Parathyroid adenoma (tissue), 2 donors: ENCODE data around the gene PLP2.
"Not testable (repeated sequence)": the region's sequence is repeated elsewhere in the genome, so short reads cannot be mapped to it uniquely, and the experiment has no call there.

Experiments used
- H2AFZ ChIP-seq: fragments of 300-600 bp; sonication (generic); one replicate; pipeline ENCODE4 v1.7.0; 2017; ENCODE audit warnings: antibody characterized with exemption, mild to moderate bottlenecking
- H3K27ac ChIP-seq: fragments of 300-600 bp; sonication (generic); one replicate; pipeline ENCODE4 v1.7.0; 2017
- H3K27me3 ChIP-seq: fragments of 300-600 bp; sonication (generic); one replicate; pipeline ENCODE4 v1.7.0; 2017; ENCODE audit warnings: low read length; ENCODE audit not compliant: control insufficient read depth, insufficient read depth
- H3K36me3 ChIP-seq: fragments of 300-600 bp; sonication (generic); one replicate; pipeline ENCODE4 v1.7.0; 2017; ENCODE audit warnings: low read length; ENCODE audit not compliant: control insufficient read depth, insufficient read depth
- H3K4me1 ChIP-seq: fragments of 300-600 bp; sonication (generic); one replicate; pipeline ENCODE4 v1.7.0; 2017; ENCODE audit warnings: control low read depth
- H3K4me2 ChIP-seq: fragments of 300-600 bp; sonication (generic); one replicate; pipeline ENCODE4 v1.7.0; 2017; ENCODE audit warnings: low read length
- H3K4me3 ChIP-seq: fragments of 300-600 bp; sonication (generic); one replicate; pipeline ENCODE4 v1.7.0; 2017; ENCODE audit warnings: low read depth, low read length
- H3K79me2 ChIP-seq: fragments of 300-600 bp; sonication (generic); one replicate; pipeline ENCODE4 v1.7.0; 2017; ENCODE audit warnings: control low read depth
- H3K9ac ChIP-seq: fragments of 300-600 bp; sonication (generic); one replicate; pipeline ENCODE4 v1.7.0; 2017; ENCODE audit warnings: mild to moderate bottlenecking
- H3K9me3 ChIP-seq: fragments of 300-600 bp; sonication (generic); one replicate; pipeline ENCODE4 v1.7.0; 2017; ENCODE audit warnings: low read length; ENCODE audit not compliant: control insufficient read depth
- CTCF ChIP-seq: fragments of 300-600 bp; sonication (generic); IDR thresholded peaks from one replicate; pipeline ENCODE4 v1.7.0; 2017; ENCODE audit warnings: antibody characterized with exemption, mild to moderate bottlenecking
- donor health status: primary hyperparathyroidism.

Gene PLP2

GRCh38 chrX:49147282-49147681, 24.4 kb upstream of the PLP2 start:
- no peak for TF ChIP-seq CTCF

GRCh38 chrX:49147936-49148335, 23.8 kb upstream of the PLP2 start:
- H3K9ac ChIP-seq: no peak overlapping the region
- no peak for TF ChIP-seq CTCF
- H3K36me3 ChIP-seq: no peaks in the 10 kb centered on the region
- H3K79me2 ChIP-seq: no peaks in the 10 kb centered on the region
- H2AFZ ChIP-seq: no peak overlapping the region
- no peaks in the 10 kb centered on the region for H3K9me3 ChIP-seq
- no peak overlapping the region for H3K4me2 ChIP-seq
- H3K27ac ChIP-seq: no peak overlapping the region
- no peaks in the 10 kb centered on the region for H3K4me1 ChIP-seq
- H3K4me3 ChIP-seq: no peak overlapping the region
- H3K27me3 ChIP-seq: no peaks in the 10 kb centered on the region

More at GRCh38 chrX:49147282-49147681, 24.4 kb upstream of the PLP2 start:
- Histone ChIP-seq H2AFZ (no peak overlapping the region), H3K9ac (no peak overlapping the region), H3K27ac (no peak overlapping the region), H3K4me2 (no peak overlapping the region), H3K27me3 (no peaks in the 10 kb centered on the region), H3K9me3 (no peaks in the 10 kb centered on the region), H3K4me1 (no peaks in the 10 kb centered on the region), H3K79me2 (no peaks in the 10 kb centered on the region), H3K36me3 (no peaks in the 10 kb centered on the region), H3K4me3 (no peak overlapping the region)

- H3K27ac ChIP-seq, H3K4me2 ChIP-seq, H3K4me1 ChIP-seq, H3K36me3 ChIP-seq, H3K79me2 ChIP-seq, H3K9me3 ChIP-seq, H3K4me3 ChIP-seq, H3K9ac ChIP-seq, H2AFZ ChIP-seq, H3K27me3 ChIP-seq: not testable (repeated sequence)
Measured at GRCh38 chrX:49148390-49149100, 23.2 kb upstream of the PLP2 start.

- not testable (repeated sequence) for H3K4me1 ChIP-seq, H3K9ac ChIP-seq, H3K9me3 ChIP-seq, H2AFZ ChIP-seq, H3K27ac ChIP-seq, H3K36me3 ChIP-seq, H3K27me3 ChIP-seq, H3K79me2 ChIP-seq, H3K4me3 ChIP-seq, H3K4me2 ChIP-seq
Measured at GRCh38 chrX:49149291-49149690, 22.4 kb upstream of the PLP2 start.

GRCh38 chrX:49153467-49153866, 18.2 kb upstream of the PLP2 start:
- Histone ChIP-seq H3K4me2 (no peak overlapping the region), H3K4me3 (no peak overlapping the region), H3K4me1 (no peaks in the 10 kb centered on the region), H3K36me3 (no peaks in the 10 kb centered on the region), H3K9ac (no peak overlapping the region), H3K79me2 (no peaks in the 10 kb centered on the region), H3K9me3 (no peaks in the 10 kb centered on the region), H3K27ac (no peak overlapping the region), H2AFZ (no peak overlapping the region), H3K27me3 (no peaks in the 10 kb centered on the region)
- TF ChIP-seq CTCF: no peak
